ENCODE results near the gene XRCC5.

DNA sequence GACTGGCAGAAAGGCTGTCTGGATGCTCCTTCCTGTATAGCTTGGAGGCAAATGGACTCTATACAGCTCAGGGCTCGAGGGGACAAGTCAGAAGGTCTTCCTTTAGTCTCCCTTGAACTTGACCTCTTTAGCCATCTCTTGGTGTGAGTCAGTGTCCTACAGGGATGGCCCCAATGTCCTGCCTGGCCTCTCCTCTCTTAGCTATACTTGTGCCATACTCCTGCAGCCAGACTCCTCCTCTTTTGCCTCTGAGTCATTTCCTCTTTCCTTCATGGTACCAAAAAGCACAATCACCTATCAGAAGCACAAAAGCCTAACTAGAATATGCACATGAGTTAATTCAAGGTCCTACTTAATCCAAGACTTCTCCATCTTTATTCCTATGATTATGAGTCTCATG lies 112.7 kb downstream of the XRCC5 start:
- TF ChIP-seq POLR2A (IDR thresholded peaks at IDR 0.05; ENCODE audit: low read depth, low read length) (no peak), POLR2AphosphoS5 (IDR thresholded peaks at IDR 0.05; ENCODE audit: low read depth, low read length) (no peak), POU2F2 (IDR thresholded peaks at IDR 0.05; ENCODE audit: low read depth, low read length) (no peak), TAF1 (IDR thresholded peaks at IDR 0.05; ENCODE audit: low read depth, low read length) (no peak), PAX5 (IDR thresholded peaks at IDR 0.05; ENCODE audit: insufficient read depth, low read length, severe bottlenecking) (no peak)

Data from GM12891 (cell line).